ENCODE data around the gene SH3GLB1. TPM values are rescaled to one million over a fixed set of nuclear protein-coding genes. Genes with fewer than 3 reads are reported as not detected.

Gene SH3GLB1
- total and polyA plus RNA-seq, 2 donors (not counting 3 experiments of a cell fraction or from before 2014, with no cell fraction given), result 43.7 to 140 TPM

- TF ChIP-seq MYC (IDR thresholded peaks at IDR 0.05; ENCODE audit: low read depth, low read length), result no peak
- no peak for TF ChIP-seq GATA2 (IDR thresholded peaks at IDR 0.05; ENCODE audit: insufficient read depth, insufficient read length, low read depth, low read length)
- no peak for TF ChIP-seq POLR2AphosphoS5 (IDR thresholded peaks at IDR 0.05; ENCODE audit: insufficient read depth, low read depth, low read length)
- TF ChIP-seq EZH2 (IDR thresholded peaks at IDR 0.05; ENCODE audit: borderline replicate concordance, low read depth, low read length, severe bottlenecking), result no peak
- no peak for TF ChIP-seq MAX (IDR thresholded peaks at IDR 0.05; ENCODE audit: insufficient read depth, insufficient read length)
- TF ChIP-seq JUN (IDR thresholded peaks at IDR 0.05; ENCODE audit: borderline replicate concordance, insufficient read depth, insufficient read length, low read depth), result no peak
- TF ChIP-seq, protein P1, sequence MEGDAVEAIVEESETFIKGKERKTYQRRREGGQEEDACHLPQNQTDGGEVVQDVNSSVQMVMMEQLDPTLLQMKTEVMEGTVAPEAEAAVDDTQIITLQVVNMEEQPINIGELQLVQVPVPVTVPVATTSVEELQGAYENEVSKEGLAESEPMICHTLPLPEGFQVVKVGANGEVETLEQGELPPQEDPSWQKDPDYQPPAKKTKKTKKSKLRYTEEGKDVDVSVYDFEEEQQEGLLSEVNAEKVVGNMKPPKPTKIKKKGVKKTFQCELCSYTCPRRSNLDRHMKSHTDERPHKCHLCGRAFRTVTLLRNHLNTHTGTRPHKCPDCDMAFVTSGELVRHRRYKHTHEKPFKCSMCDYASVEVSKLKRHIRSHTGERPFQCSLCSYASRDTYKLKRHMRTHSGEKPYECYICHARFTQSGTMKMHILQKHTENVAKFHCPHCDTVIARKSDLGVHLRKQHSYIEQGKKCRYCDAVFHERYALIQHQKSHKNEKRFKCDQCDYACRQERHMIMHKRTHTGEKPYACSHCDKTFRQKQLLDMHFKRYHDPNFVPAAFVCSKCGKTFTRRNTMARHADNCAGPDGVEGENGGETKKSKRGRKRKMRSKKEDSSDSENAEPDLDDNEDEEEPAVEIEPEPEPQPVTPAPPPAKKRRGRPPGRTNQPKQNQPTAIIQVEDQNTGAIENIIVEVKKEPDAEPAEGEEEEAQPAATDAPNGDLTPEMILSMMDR (IDR thresholded peaks at IDR 0.05; ENCODE audit: extremely low read depth in 1 of 2, insufficient read depth in 1 of 2, low read depth in 1 of 2, low read length in 2 of 2), result no peak
- TF ChIP-seq FOS (IDR thresholded peaks at IDR 0.05; ENCODE audit: borderline replicate concordance, insufficient read depth, low read length), result no peak
- no peak for TF ChIP-seq POLR2A (IDR thresholded peaks at IDR 0.05; ENCODE audit: low read depth, low read length)
- ChIA-PET CTCF (interaction anchor here (0.8 to 6.7 kb wide), 38 partner anchors 9 to 1429 kb away, joined by 3 to 121 read pairs (median 5); partner anchors contain the start of genes BCL10 and ODF2L), POLR2A (interaction anchor here (0.5 to 2.3 kb wide), 4 partner anchors 9 to 1980 kb away, joined by 3 to 13 read pairs (median 7); no protein-coding TSS in a partner anchor)
- no peaks in the 10 kb centered on the region for H3K9me3 ChIP-seq (replicated peaks; ENCODE audit: control insufficient read depth, insufficient read depth, low read length)
- BruUV-seq (replicated peaks), result no TSS peak
- H3K9ac ChIP-seq (replicated peaks; ENCODE audit: extremely low read depth, insufficient read depth, low read length), result peak overlapping the region; percentile 95
- peak overlapping the region; percentile 94 for H3K4me2 ChIP-seq (ENCODE audit: insufficient read depth, low read length)
- H2AFZ ChIP-seq (ENCODE audit: low read depth, low read length), result peak overlapping the region; percentile 72
- H3K4me1 ChIP-seq (ENCODE audit: control insufficient read depth, extremely low read depth, insufficient read depth, low read length), result peaks cover 28% of the 10 kb centered on the region
- intact Hi-C loops (cut with micrococcal nuclease), result loop anchor here (1.0 to 10.0 kb wide), 7 partner anchors 9 to 379 kb away; partner anchors contain the start of genes HS2ST1 and SELENOF
- FAIRE-seq, result no peak
- H3K36me3 ChIP-seq (ENCODE audit: control insufficient read depth in 2 of 2, extremely low read depth in 1 of 2, insufficient read depth in 2 of 2, low read length in 2 of 2), result no peaks in the 10 kb centered on the region
- DNase-seq (ENCODE audit: low read depth, low spot score), result peak; percentile 79
- peaks cover 53% of the 10 kb centered on the region for H3K79me2 ChIP-seq (ENCODE audit: control insufficient read depth, insufficient read depth, low read length)
- dilution Hi-C loops (cut with MboI; ENCODE audit: extremely low pct_ligation_motif_present, low sequenced_read_pairs), result no loop called here
- peaks cover 10% of the 10 kb centered on the region for H4K20me1 ChIP-seq (replicated peaks; ENCODE audit: control insufficient read depth, extremely low read depth, insufficient read depth, low read length)
- H3K27ac ChIP-seq (ENCODE audit: insufficient read depth, low read depth, low read length), result peak overlapping the region; percentile 85
- H3K9me1 ChIP-seq (replicated peaks; ENCODE audit: control insufficient read depth, extremely low read depth, insufficient read depth, low read length), result no peaks in the 10 kb centered on the region
- H3K27me3 ChIP-seq (ENCODE audit: control insufficient read depth in 2 of 2, insufficient read depth in 2 of 2, low read length in 2 of 2), result no peaks in the 10 kb centered on the region
- H3K4me3 ChIP-seq (replicated peaks in 1 of 3; ENCODE audit: insufficient read depth in 1 of 3, low read depth in 1 of 3, low read length in 3 of 3), result peak overlapping the region; percentile 88 to 96 (median 94)
Observed at GRCh38 chr1:86704972-86705664, 742 bp downstream of the SH3GLB1 start.
